Gastrocnemius medialis (tissue), 4 donors: ENCODE measurements around the gene WNT16. TPM values are rescaled to one million over a fixed set of nuclear protein-coding genes. Genes with fewer than 3 reads are reported as not detected.

Experiments
- ATAC-seq, 2 donors: fragments of 150-250 bp; one replicate each; pipeline ENCODE4 v1.9.1; 2016
- DNase-seq, 2 donors: peaks; one replicate each; pipeline ENCODE4 v3.0.0-alpha.2; 2019
- H3K27ac ChIP-seq, 4 donors: fragments of 200-600 bp; sonication (generic); 1 replicate in 1 of 4; 2 replicates in 3 of 4; pipeline ENCODE4 v1.5.1; 2016 to 2018; ENCODE audit warnings: mild to moderate bottlenecking in 2 of 4, moderate library complexity in 1 of 4
- H3K27me3 ChIP-seq, 3 donors: fragments of 200-600 bp; sonication (generic) in 2 of 3; 1 replicate in 1 of 3; 2 replicates in 2 of 3; pipeline versions ENCODE4 v1.5.1 to v1.6.0; 2016 to 2019; ENCODE audit warnings: mild to moderate bottlenecking in 1 of 3, moderate library complexity in 1 of 3
- H3K36me3 ChIP-seq, 2 donors: fragments of 200-600 bp; sonication (generic) in 1 of 2; one replicate each; pipeline ENCODE4 v1.5.1; 2017 to 2018
- H3K4me1 ChIP-seq, 2 donors: fragments of 200-600 bp; sonication (generic) in 1 of 2; one replicate each; pipeline ENCODE4 v1.5.1; 2016 to 2017; ENCODE audit warnings: mild to moderate bottlenecking in 2 of 2
- H3K4me3 ChIP-seq, 4 donors: fragments of 200-600 bp; sonication (generic) in 3 of 4; 1 replicate in 1 of 4; 2 replicates in 3 of 4; pipeline ENCODE4 v1.5.1; 2016 to 2019; ENCODE audit warnings: mild to moderate bottlenecking in 2 of 4
- H3K9me3 ChIP-seq, 3 donors: fragments of 200-600 bp; sonication (generic) in 2 of 3; 1 replicate in 1 of 3; 2 replicates in 2 of 3; pipeline ENCODE4 v1.5.1; 2016 to 2019
- POLR2A ChIP-seq, 2 donors: fragments of 450-650 bp; IDR thresholded peaks; one replicate each; pipeline ENCODE4 v1.6.1; 2017; ENCODE audit warnings: antibody characterized with exemption in 2 of 2, mild to moderate bottlenecking in 2 of 2, moderate library complexity in 2 of 2
- in situ Hi-C, 4 donors: fragments of 200-750 bp; cut with MboI; loops; one replicate each; pipeline versions ENCODE4 v1.15.0 to v1.8.0; 2017; ENCODE audit warnings: low sequenced_read_pairs in 4 of 4
- intact Hi-C: fragments of 100-400 bp; cut with DNase I; formaldehyde crosslinking; loops from one replicate; pipeline ENCODE4 v1.15.1; 2023; ENCODE audit warnings: low total_unique reads
- total RNA-seq, 4 donors: library from RNA; depleted of rRNA; stranded (reverse); fragments of >200 nt; gene quantifications; one replicate each; pipeline versions ENCODE4 v1.1.0 to v1.2.3, GENCODE V29; 2016
- TF ChIP-seq, protein P1 (sequence below), 5 experiments: fragments of 450-650 bp in 3 of 5; fragments of 200-600 bp in 2 of 5; sonication (generic) in 2 of 5; IDR thresholded peaks in 4 of 5; conservative IDR thresholded peaks in 1 of 5; 1 replicate in 4 of 5; 2 replicates in 1 of 5; pipeline ENCODE4 v1.5.1; 2016 to 2019; ENCODE audit warnings: antibody characterized with exemption in 5 of 5, mild to moderate bottlenecking in 3 of 5, moderate library complexity in 3 of 5

WNT16 gene
- total RNA-seq, 4 donors from 2014 or later = 1.5 TPM; not detected in 3

DNA sequence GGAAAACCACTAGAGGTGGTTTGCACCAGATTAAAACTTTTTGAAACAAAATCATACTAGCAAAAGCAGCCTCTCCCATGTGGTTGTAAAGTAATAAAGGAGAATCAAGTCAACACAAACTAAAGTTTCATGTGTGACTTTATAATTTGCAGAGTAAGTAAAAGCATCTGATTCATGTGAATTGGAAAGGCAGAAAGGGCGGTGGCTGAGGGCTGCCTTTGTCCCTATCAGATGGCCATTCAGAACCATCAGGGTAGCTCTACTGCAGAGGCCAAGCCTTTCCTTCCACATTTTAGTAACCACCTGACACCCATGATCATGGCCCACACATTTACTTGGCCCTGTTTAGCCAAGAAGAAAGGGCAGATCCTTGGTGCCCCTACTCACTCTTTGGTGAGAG is 15.7 kb downstream of the WNT16 start:
- Histone ChIP-seq H3K36me3 (no peaks in the 10 kb centered on the region), H3K4me3 (no peak overlapping the region), H3K4me1 (peaks cover 0 to 5% of the 10 kb centered on the region in 2 donors), H3K9me3 (no peaks in the 10 kb centered on the region), H3K27ac (no peak overlapping the region), H3K27me3 (no peaks in the 10 kb centered on the region)
- in situ Hi-C loops = no loop called here
- intact Hi-C loops = no loop called here
- TF ChIP-seq, protein P1, sequence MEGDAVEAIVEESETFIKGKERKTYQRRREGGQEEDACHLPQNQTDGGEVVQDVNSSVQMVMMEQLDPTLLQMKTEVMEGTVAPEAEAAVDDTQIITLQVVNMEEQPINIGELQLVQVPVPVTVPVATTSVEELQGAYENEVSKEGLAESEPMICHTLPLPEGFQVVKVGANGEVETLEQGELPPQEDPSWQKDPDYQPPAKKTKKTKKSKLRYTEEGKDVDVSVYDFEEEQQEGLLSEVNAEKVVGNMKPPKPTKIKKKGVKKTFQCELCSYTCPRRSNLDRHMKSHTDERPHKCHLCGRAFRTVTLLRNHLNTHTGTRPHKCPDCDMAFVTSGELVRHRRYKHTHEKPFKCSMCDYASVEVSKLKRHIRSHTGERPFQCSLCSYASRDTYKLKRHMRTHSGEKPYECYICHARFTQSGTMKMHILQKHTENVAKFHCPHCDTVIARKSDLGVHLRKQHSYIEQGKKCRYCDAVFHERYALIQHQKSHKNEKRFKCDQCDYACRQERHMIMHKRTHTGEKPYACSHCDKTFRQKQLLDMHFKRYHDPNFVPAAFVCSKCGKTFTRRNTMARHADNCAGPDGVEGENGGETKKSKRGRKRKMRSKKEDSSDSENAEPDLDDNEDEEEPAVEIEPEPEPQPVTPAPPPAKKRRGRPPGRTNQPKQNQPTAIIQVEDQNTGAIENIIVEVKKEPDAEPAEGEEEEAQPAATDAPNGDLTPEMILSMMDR (IDR thresholded peaks at IDR 0.05 in 4 of 5, conservative IDR thresholded peaks at IDR 0.05 in 1 of 5) = no peak
- TF ChIP-seq POLR2A (IDR thresholded peaks at IDR 0.05) = no peak
- ATAC-seq (no peak), DNase-seq (no peak)

- H3K9me3 ChIP-seq = no peaks in the 10 kb centered on the region
- H3K4me3 ChIP-seq = no peak overlapping the region
- no peaks in the 10 kb centered on the region for H3K27me3 ChIP-seq
- no peaks in the 10 kb centered on the region for H3K4me1 ChIP-seq
- in situ Hi-C loops (loop anchor here in 1 of 4 donors (25.0 kb wide), 1 partner anchor 636 kb away; no protein-coding TSS in a partner anchor), intact Hi-C loops (no loop called here)
- H3K27ac ChIP-seq = no peak overlapping the region
- ATAC-seq (no peak), DNase-seq (no peak)
- H3K36me3 ChIP-seq = no peaks in the 10 kb centered on the region
- TF ChIP-seq POLR2A (IDR thresholded peaks at IDR 0.05) = no peak
- TF ChIP-seq, protein P1 (IDR thresholded peaks at IDR 0.05 in 4 of 5, conservative IDR thresholded peaks at IDR 0.05 in 1 of 5) = no peak
Measured at GRCh38 chr7:121351682-121352081, 22.9 kb downstream of the WNT16 start.

GRCh38 chr7:121352323-121352722 is 23.5 kb downstream of the WNT16 start:
- no peaks in the 10 kb centered on the region for H3K27me3 ChIP-seq
- DNase-seq (no peak), ATAC-seq (no peak)
- TF ChIP-seq POLR2A (IDR thresholded peaks at IDR 0.05) = no peak
- no peaks in the 10 kb centered on the region for H3K4me1 ChIP-seq
- in situ Hi-C loops (loop anchor here in 1 of 4 donors (25.0 kb wide), 1 partner anchor 635 kb away; no protein-coding TSS in a partner anchor), intact Hi-C loops (no loop called here)
- H3K27ac ChIP-seq = no peak overlapping the region
- H3K36me3 ChIP-seq = peaks cover 0 to under 1% of the 10 kb centered on the region in 2 donors
- H3K9me3 ChIP-seq = no peaks in the 10 kb centered on the region
- no peak overlapping the region for H3K4me3 ChIP-seq

DNA sequence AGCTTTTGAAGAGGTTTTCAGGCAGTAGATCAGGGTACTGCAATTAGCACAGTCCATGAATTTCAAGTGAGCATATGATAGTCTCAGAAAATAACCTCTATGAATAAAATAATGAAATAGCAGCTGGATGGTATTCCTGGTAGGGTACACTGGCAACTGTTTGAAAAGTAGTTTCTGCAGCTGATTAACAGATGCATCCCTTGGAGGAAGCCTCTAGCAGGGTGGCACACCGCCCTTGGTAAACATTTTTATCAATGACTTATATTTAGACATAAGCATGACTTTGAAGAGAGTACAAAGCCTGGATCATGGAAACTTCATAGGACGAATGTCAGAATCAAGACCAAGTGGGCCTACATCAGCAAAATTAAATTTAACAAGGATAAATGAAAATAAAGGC is 26.8 kb downstream of the WNT16 start:
- Histone ChIP-seq H3K9me3 (no peaks in the 10 kb centered on the region), H3K36me3 (peaks cover 0 to 16% of the 10 kb centered on the region in 2 donors), H3K4me3 (no peak overlapping the region), H3K4me1 (no peaks in the 10 kb centered on the region), H3K27ac (no peak overlapping the region), H3K27me3 (no peaks in the 10 kb centered on the region)
- in situ Hi-C loops = loop anchor here in 1 of 4 donors (25.0 kb wide), 1 partner anchor 632 kb away; no protein-coding TSS in a partner anchor
- no peak for TF ChIP-seq POLR2A (IDR thresholded peaks at IDR 0.05)
- TF ChIP-seq, protein P1 (IDR thresholded peaks at IDR 0.05 in 4 of 5, conservative IDR thresholded peaks at IDR 0.05 in 1 of 5) = no peak
- no peak for DNase-seq
- intact Hi-C loops = no loop called here
- ATAC-seq = no peak

DNA sequence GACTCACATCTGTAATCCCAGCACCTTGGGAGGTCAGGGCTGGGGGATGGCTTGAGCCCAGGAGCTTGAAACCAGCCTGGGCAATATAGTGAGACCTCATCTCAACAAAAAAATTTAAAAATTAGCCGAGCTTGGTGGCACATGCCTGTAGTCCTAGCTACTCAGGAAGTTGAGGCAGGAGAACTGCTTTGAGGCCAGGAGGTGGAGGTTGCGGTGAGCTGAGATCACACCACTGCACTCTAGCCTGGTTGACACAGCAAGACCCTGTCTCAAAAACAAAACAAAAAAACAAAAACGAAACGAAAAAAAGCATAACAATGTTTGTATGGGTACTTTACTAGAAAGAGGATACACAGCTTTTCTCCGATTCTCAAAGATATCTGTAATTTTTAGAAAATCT is 31.8 kb downstream of the WNT16 start:
- Histone ChIP-seq H3K27me3 (no peaks in the 10 kb centered on the region), H3K36me3 (peaks cover 0 to 23% of the 10 kb centered on the region in 2 donors), H3K4me1 (no peaks in the 10 kb centered on the region), H3K9me3 (no peaks in the 10 kb centered on the region), H3K27ac (no peak overlapping the region), H3K4me3 (no peak overlapping the region)
- ATAC-seq = no peak
- no peak for DNase-seq
- TF ChIP-seq, protein P1 (IDR thresholded peaks at IDR 0.05 in 4 of 5, conservative IDR thresholded peaks at IDR 0.05 in 1 of 5) = no peak
- intact Hi-C loops = no loop called here
- in situ Hi-C loops = loop anchor here in 1 of 4 donors (25.0 kb wide), 1 partner anchor 627 kb away; no protein-coding TSS in a partner anchor
